SK-N-SH (cell line): Measurements from ENCODE around the gene PMIS2. TPM values are rescaled to one million over a fixed set of nuclear protein-coding genes. Genes with fewer than 3 reads are reported as not detected.

Source experiments
- CTCF ChIA-PET: fragments of 300-600, 350-600 bp; formaldehyde crosslinking; extraction: SDS; loops from one replicate; lab custom pipeline; 2021; lab: Yijun Ruan, JAX
- POLR2A ChIA-PET: fragments of 350-600 bp; sonication (Branson Sonifier 250); formaldehyde crosslinking; extraction: SDS; loops from one replicate; lab custom pipeline; 2020; ENCODE audit warnings: antibody characterized with exemption, inconsistent platforms; lab: Yijun Ruan, JAX
- DNase-seq: peaks from one replicate; pipeline ENCODE4 v3.0.0; 2012
- H2AFZ ChIP-seq: fragments of 200-600 bp; sonication (generic); 2 replicates; pipeline ENCODE4 v1.8.1; 2016; ENCODE audit warnings: antibody characterized with exemption, mild to moderate bottlenecking, low read depth
- H3F3A ChIP-seq: fragments of 200-600 bp; sonication (generic); replicated peaks from 2 replicates; pipeline ENCODE3; 2016; ENCODE audit warnings: antibody characterized with exemption, mild to moderate bottlenecking; ENCODE audit not compliant: insufficient read depth
- H3K27ac ChIP-seq, 2 experiments: fragments of 200-500 bp in 1 of 2; fragments of 200-600 bp in 1 of 2; sonication (Bioruptor generic) in 1 of 2; sonication (generic), shearing (Covaris generic) in 1 of 2; 2 replicates each; pipeline versions ENCODE4 v1.5.1 to v1.6.1; 2014 to 2016; ENCODE audit warnings: low read depth in 2 of 2, inconsistent platforms in 1 of 2, low read length in 1 of 2, mild to moderate bottlenecking in 1 of 2, mixed read lengths in 1 of 2
- H3K27me3 ChIP-seq: fragments of 200-600 bp; sonication (generic), shearing (Covaris generic); 2 replicates; pipeline ENCODE4 v1.6.1; 2016; ENCODE audit warnings: mixed run types; ENCODE audit not compliant: insufficient read depth
- H3K36me3 ChIP-seq, 2 experiments: fragments of 200-500 bp in 1 of 2; fragments of 200-600 bp in 1 of 2; sonication (Bioruptor generic) in 1 of 2; sonication (generic) in 1 of 2; replicated peaks in 1 of 2; 2 replicates each; pipeline versions ENCODE3 to v1.5.1; 2014 to 2016; ENCODE audit warnings: low read length in 1 of 2, mild to moderate bottlenecking in 1 of 2; ENCODE audit not compliant: insufficient read depth in 2 of 2, control insufficient read depth in 1 of 2
- H3K4me1 ChIP-seq, 2 experiments: fragments of 200-500 bp in 1 of 2; fragments of 200-600 bp in 1 of 2; sonication (Bioruptor generic) in 1 of 2; sonication (generic), shearing (Covaris generic) in 1 of 2; 2 replicates each; pipeline versions ENCODE4 v1.5.1 to v1.6.1; 2014 to 2016; ENCODE audit warnings: low read depth in 1 of 2, low read length in 1 of 2, mixed run types in 1 of 2; ENCODE audit not compliant: insufficient read depth in 2 of 2, control insufficient read depth in 1 of 2
- H3K4me2 ChIP-seq: fragments of 200-600 bp; sonication (generic), shearing (Covaris generic); 2 replicates; pipeline ENCODE4 v1.6.1; 2017; ENCODE audit warnings: mixed run types
- H3K4me3 ChIP-seq, 2 experiments: fragments of 200-500 bp in 1 of 2; fragments of 200-600 bp in 1 of 2; sonication (Bioruptor generic) in 1 of 2; sonication (generic), shearing (Covaris generic) in 1 of 2; 2 replicates each; pipeline versions ENCODE4 v1.5.1 to v1.8.1; 2014 to 2016; ENCODE audit warnings: low read depth in 2 of 2, inconsistent platforms in 1 of 2, low read length in 1 of 2, mild to moderate bottlenecking in 1 of 2, mixed read lengths in 1 of 2, moderate library complexity in 1 of 2
- H3K79me2 ChIP-seq: fragments of 200-600 bp; sonication (generic); 2 replicates; pipeline ENCODE4 v1.8.1; 2017; ENCODE audit warnings: mild to moderate bottlenecking; ENCODE audit not compliant: insufficient read depth
- H3K9ac ChIP-seq: fragments of 200-600 bp; sonication (generic); 2 replicates; pipeline ENCODE4 v1.6.1; 2017; ENCODE audit warnings: mixed run types
- H3K9me2 ChIP-seq: fragments of 200-600 bp; sonication (generic); 2 replicates; pipeline ENCODE4 v1.6.1; 2017; ENCODE audit warnings: mixed run types
- H3K9me3 ChIP-seq: fragments of 200-600 bp; sonication (generic); 2 replicates; pipeline ENCODE4 v1.6.1; 2017; ENCODE audit warnings: mixed run types, mild to moderate bottlenecking, moderate library complexity
- H4K20me1 ChIP-seq: fragments of 200-600 bp; sonication (generic); 2 replicates; pipeline ENCODE4 v1.6.1; 2017; ENCODE audit warnings: mild to moderate bottlenecking, mixed run types; ENCODE audit not compliant: insufficient read depth
- CHD2 ChIP-seq: fragments of 150-350 bp; IDR thresholded peaks from 2 replicates; pipeline ENCODE4 v1.6.1; 2018; ENCODE audit warnings: low read length; ENCODE audit not compliant: partially characterized antibody
- EZH2phosphoT487 ChIP-seq: fragments of 200-600 bp; sonication (generic); IDR thresholded peaks from 2 replicates; pipeline ENCODE4 v1.6.1; 2017; ENCODE audit warnings: low read depth, mixed run types, mild to moderate bottlenecking, antibody characterized with exemption, moderate library complexity, borderline replicate concordance
- FOSL2 ChIP-seq: IDR thresholded peaks from 2 replicates; pipeline ENCODE4 v1.4.0; 2012; ENCODE audit warnings: low read depth, mild to moderate bottlenecking, moderate library complexity, borderline replicate concordance
- FOXM1 ChIP-seq: IDR thresholded peaks from 2 replicates; pipeline ENCODE4 v1.4.0; 2012; ENCODE audit warnings: low read depth, mild to moderate bottlenecking
- GABPA ChIP-seq: IDR thresholded peaks from 2 replicates; pipeline ENCODE4 v1.4.0; 2012; ENCODE audit warnings: low read depth, mild to moderate bottlenecking
- JUND ChIP-seq: IDR thresholded peaks from 2 replicates; pipeline ENCODE4 v1.4.0; 2012
- MAX ChIP-seq: IDR thresholded peaks from 2 replicates; pipeline ENCODE4 v1.4.0; 2012; ENCODE audit warnings: low read depth
- MEF2A ChIP-seq: IDR thresholded peaks from 2 replicates; pipeline ENCODE4 v1.4.0; 2012; ENCODE audit warnings: low read depth, borderline replicate concordance
- NFIC ChIP-seq: IDR thresholded peaks from 2 replicates; pipeline ENCODE4 v1.4.0; 2012; ENCODE audit warnings: borderline replicate concordance
- PBX3 ChIP-seq: IDR thresholded peaks from 2 replicates; pipeline ENCODE4; 2012
- POLR2AphosphoS5 ChIP-seq: IDR thresholded peaks from 2 replicates; pipeline ENCODE4 v1.6.1; 2012; ENCODE audit warnings: low read depth, low read length
- RAD21 ChIP-seq: IDR thresholded peaks from 2 replicates; pipeline ENCODE4 v1.6.1; 2012; ENCODE audit warnings: mild to moderate bottlenecking, low read length
- RXRA ChIP-seq: IDR thresholded peaks from 2 replicates; pipeline ENCODE4 v1.4.0; 2012; ENCODE audit warnings: low read depth, mild to moderate bottlenecking, borderline replicate concordance
- SIN3A ChIP-seq: IDR thresholded peaks from 2 replicates; pipeline ENCODE4 v1.6.1; 2012; ENCODE audit warnings: low read depth, mild to moderate bottlenecking, low read length, moderate library complexity, borderline replicate concordance
- TEAD4 ChIP-seq: IDR thresholded peaks from 2 replicates; pipeline ENCODE4 v1.4.0; 2012; ENCODE audit warnings: mild to moderate bottlenecking, borderline replicate concordance; ENCODE audit not compliant: insufficient read depth
- USF1 ChIP-seq: IDR thresholded peaks from 2 replicates; pipeline ENCODE4 v1.4.0; 2012; ENCODE audit warnings: low read depth, borderline replicate concordance
- USF2 ChIP-seq: fragments of 150-350 bp; IDR thresholded peaks from 2 replicates; pipeline ENCODE4 v1.6.1; 2017; ENCODE audit warnings: antibody characterized with exemption, low read length, low read depth, borderline replicate concordance
- YY1 ChIP-seq: IDR thresholded peaks from 2 replicates; pipeline ENCODE4 v1.4.0; 2012; ENCODE audit warnings: low read depth, mild to moderate bottlenecking
- ZBTB33 ChIP-seq: IDR thresholded peaks from 2 replicates; pipeline ENCODE4 v1.4.0; 2012; ENCODE audit warnings: low read depth, borderline replicate concordance
- WGBS: methylation state at CpG from one replicate; pipeline ENCODE4 v1.1.6; 2017; ENCODE audit warnings: low lambda C conversion rate; 5-methylcytosine and 5-hydroxymethylcytosine counted together
- polyA plus RNA-seq, 3 experiments: library from polyadenylated mRNA; depleted of rRNA; stranded (reverse); fragments of >200 nt; gene quantifications; 2 replicates each; pipeline ENCODE4 v1.2.3, GENCODE V29; 2012

Gene PMIS2
- polyA plus RNA-seq, 1 of the 3 experiments (the other 2 are of a cell fraction) = not detected

GRCh38 chr19:35607661-35608060 is 21.7 kb downstream of the PMIS2 start:
- Histone ChIP-seq H2AFZ (no peak overlapping the region), H3K79me2 (no peaks in the 10 kb centered on the region), H3K4me1 (peaks cover 0 to 4% of the 10 kb centered on the region in 2 experiments; a peak in 1 of 4 replicates), H3K36me3 (no peaks in the 10 kb centered on the region), H3K9ac (no peak overlapping the region), H3K27ac (no peak overlapping the region), H4K20me1 (no peaks in the 10 kb centered on the region), H3K27me3 (peaks cover 8% of the 10 kb centered on the region; the same call in 1 of the 2 replicates)
- ChIA-PET CTCF (interaction anchor here (1.1 to 2.1 kb wide), 3 partner anchors 52 to 97 kb away, joined by 3 to 5 read pairs (median 5); no protein-coding TSS in a partner anchor), POLR2A (no interaction called here)
- DNase-seq = no peak
- TF ChIP-seq FOXM1 = no peak
- TF ChIP-seq RAD21 = no peak
- no peak for TF ChIP-seq FOSL2
- no peak for TF ChIP-seq NFIC
- no peak for TF ChIP-seq SIN3A
- TF ChIP-seq USF2 = no peak
- TF ChIP-seq CHD2 = no peak
- no peak for TF ChIP-seq JUND
- TF ChIP-seq, all 33 proteins: peak for 0
- 13% methylated on average over 3 of the region's 3 CpGs for WGBS
- Histone ChIP-seq H3F3A (no peaks in the 10 kb centered on the region), H3K4me3 (no peak overlapping the region), H3K9me3 (0 out of 2 replicates have a peak, but pooled peaks cover 4% of the 10 kb centered on the region), H3K9me2 (no peaks in the 10 kb centered on the region), H3K4me2 (no peak overlapping the region)

- TF ChIP-seq RAD21 (no peak), ZBTB33 (no peak), TEAD4 (no peak), JUND (no peak), CHD2 (no peak), RXRA (no peak), USF2 (no peak), MEF2A (no peak), NFIC (no peak), PBX3 (no peak), POLR2AphosphoS5 (no peak), MAX (no peak), USF1 (no peak), GABPA (no peak), EZH2phosphoT487 (no peak), YY1 (no peak)
- Histone ChIP-seq H3K4me3 (no peak overlapping the region), H3K79me2 (no peaks in the 10 kb centered on the region), H3K27me3 (peaks cover 2% of the 10 kb centered on the region; the same call in 1 of the 2 replicates), H3K4me2 (no peak overlapping the region), H3F3A (no peaks in the 10 kb centered on the region), H3K36me3 (no peaks in the 10 kb centered on the region), H3K9me3 (0 out of 2 replicates have a peak, but pooled peaks cover 4% of the 10 kb centered on the region), H3K9me2 (no peaks in the 10 kb centered on the region), H3K4me1 (peaks cover 0 to 9% of the 10 kb centered on the region in 2 experiments; a peak in 1 of 4 replicates), H3K27ac (no peak overlapping the region), H2AFZ (no peak overlapping the region), H3K9ac (no peak overlapping the region), H4K20me1 (no peaks in the 10 kb centered on the region)
- ChIA-PET POLR2A (no interaction called here), CTCF (interaction anchor here (0.6 to 2.1 kb wide), 4 partner anchors 52 to 280 kb away, joined by 3 to 5 read pairs (median 4); no protein-coding TSS in a partner anchor)
- DNase-seq = no peak
- WGBS = 0% methylated on average over 2 of the region's 2 CpGs
These were observed 22.3 kb downstream of the PMIS2 start for GRCh38 chr19:35608251-35608650.
